GM12878 (cell line): ENCODE measurements around the gene TUBB. TPM values are rescaled to one million over a fixed set of nuclear protein-coding genes. Genes with fewer than 3 reads are reported as not detected.

Experiments
- ATAC-seq: fragments of 200-7000 bp; cut with Tn5 transposase; 3 replicates; pipeline ENCODE4 v1.9.1; 2020; ENCODE audit warnings: mild to moderate bottlenecking, moderate library complexity
- BruUV-seq: library from RNA; stranded (reverse); fragments of 400-500 nt; replicated peaks from 2 replicates; lab custom pipeline; 2021; lab: Mats Ljungman, UMichigan
- CTCF ChIA-PET: fragments of 300-600 bp; sonication (Branson Sonifier 250); formaldehyde crosslinking; extraction: SDS; loops from one replicate; lab custom pipeline; 2021; ENCODE audit warnings: inconsistent platforms; lab: Yijun Ruan, JAX
- POLR2A ChIA-PET: fragments of 350-600 bp; formaldehyde crosslinking; extraction: SDS; loops from one replicate; lab custom pipeline; 2021; ENCODE audit warnings: inconsistent platforms; lab: Charles Lee
- RAD21 ChIA-PET: fragments of 300-600 bp; sonication (Branson Sonifier 250); formaldehyde crosslinking; loops from one replicate; lab custom pipeline; 2023; ENCODE audit warnings: antibody characterized with exemption; ENCODE audit not compliant: unreplicated experiment; lab: Charles Lee
- SMC1A ChIA-PET: fragments of 300-600 bp; sonication (Branson Sonifier 250); formaldehyde crosslinking; loops from one replicate; lab custom pipeline; 2023; ENCODE audit not compliant: unreplicated experiment, uncharacterized antibody; lab: Charles Lee
- DNase-seq: peaks from one replicate; pipeline ENCODE4 v3.0.0-alpha.2; 2011; ENCODE audit warnings: low read depth, low spot score
- FAIRE-seq: peaks from 3 replicates; lab custom pipeline; 2011; peaks lifted over from hg19 to GRCh38; lab: Jason Lieb, UNC
- H2AFZ ChIP-seq: 2 replicates; pipeline ENCODE4 v1.6.0; 2011; ENCODE audit warnings: low read depth, low read length, control low read depth; ENCODE audit not compliant: control insufficient read depth
- H3K27ac ChIP-seq: 2 replicates; pipeline ENCODE4 v1.5.1; 2011; ENCODE audit warnings: control low read depth; ENCODE audit not compliant: control insufficient read depth, insufficient read depth
- H3K27me3 ChIP-seq, 2 experiments: replicated peaks in 1 of 2; 2 replicates each; pipeline versions ENCODE4 v1.6.0 to v1.6.1; 2011; ENCODE audit warnings: low read length in 1 of 2; ENCODE audit not compliant: control insufficient read depth in 2 of 2, insufficient read depth in 2 of 2
- H3K36me3 ChIP-seq, 2 experiments: 2 replicates each; pipeline ENCODE4 v1.5.1; 2011; ENCODE audit warnings: low read length in 1 of 2; ENCODE audit not compliant: control insufficient read depth in 2 of 2, insufficient read depth in 2 of 2
- H3K4me1 ChIP-seq: 2 replicates; pipeline ENCODE4 v1.6.1; 2011; ENCODE audit warnings: mild to moderate bottlenecking, low read length, moderate library complexity, mixed read lengths; ENCODE audit not compliant: control insufficient read depth, insufficient read depth
- H3K4me2 ChIP-seq: 2 replicates; pipeline ENCODE4 v1.6.0; 2011; ENCODE audit warnings: control low read depth; ENCODE audit not compliant: control insufficient read depth, insufficient read depth
- H3K4me3 ChIP-seq: fragments of 200-600 bp; sonication (generic); 2 replicates; pipeline ENCODE4 v1.5.1; 2016
- H3K79me2 ChIP-seq: 2 replicates; pipeline ENCODE4 v1.6.0; 2011; ENCODE audit warnings: low read length; ENCODE audit not compliant: control insufficient read depth, insufficient read depth
- H3K9ac ChIP-seq: 2 replicates; pipeline ENCODE4 v1.8.0; 2011; ENCODE audit warnings: low read length, control low read depth, mixed read lengths; ENCODE audit not compliant: control insufficient read depth, insufficient read depth
- H3K9me3 ChIP-seq: replicated peaks from 3 replicates; pipeline ENCODE4 v1.5.1; 2011; ENCODE audit warnings: mild to moderate bottlenecking, low read length; ENCODE audit not compliant: control insufficient read depth, insufficient read depth
- H4K20me1 ChIP-seq: 2 replicates; pipeline ENCODE4 v1.6.0; 2011; ENCODE audit not compliant: control insufficient read depth, insufficient read depth
- ATF2 ChIP-seq: IDR thresholded peaks from 2 replicates; pipeline ENCODE4 v1.6.1; 2012; ENCODE audit warnings: low read length, inconsistent platforms
- CREM ChIP-seq: IDR thresholded peaks from 2 replicates; pipeline ENCODE4 v1.6.1; 2014; ENCODE audit warnings: antibody characterized with exemption, low read depth
- DPF2 ChIP-seq: fragments of 450-650 bp; IDR thresholded peaks from 2 replicates; pipeline ENCODE4 v1.6.1; 2017; ENCODE audit warnings: mild to moderate bottlenecking
- EED ChIP-seq: sonication (generic); IDR thresholded peaks from 2 replicates; pipeline ENCODE4 v1.6.1; 2016; ENCODE audit warnings: antibody characterized with exemption, low read depth
- HDAC2 ChIP-seq: fragments of 200-600 bp; sonication (generic); IDR thresholded peaks from 2 replicates; pipeline ENCODE4 v1.6.1; 2017
- NR2F1 ChIP-seq: fragments of 450-650 bp; conservative IDR thresholded peaks from 2 replicates; pipeline ENCODE4 v1.6.1; 2017; ENCODE audit warnings: mild to moderate bottlenecking
- NRF1 ChIP-seq: conservative IDR thresholded peaks from 2 replicates; pipeline ENCODE4 v1.6.1; 2011; ENCODE audit warnings: mild to moderate bottlenecking, low read depth, low read length, improper control_type of control experiment
- SREBF1 ChIP-seq: IDR thresholded peaks from 2 replicates; pipeline ENCODE4 v1.6.1; 2012; ENCODE audit warnings: mild to moderate bottlenecking, low read length
- STAT3 ChIP-seq: IDR thresholded peaks from 2 replicates; pipeline ENCODE4 v1.6.1; 2011; ENCODE audit warnings: low read depth, low read length, improper control_type of control experiment
- ZBED1 ChIP-seq: IDR thresholded peaks from 2 replicates; pipeline ENCODE4 v1.6.1; 2016; ENCODE audit warnings: borderline replicate concordance
- WGBS: methylation state at CpG from one replicate; pipeline ENCODE4 v1.1.6; 2016; ENCODE audit warnings: low lambda C conversion rate; ENCODE audit not compliant: insufficient replicate concordance, insufficient coverage; ENCODE audit errors: missing lambda C conversion rate; 5-methylcytosine and 5-hydroxymethylcytosine counted together
- in situ Hi-C: fragments of 300-500 bp; cut with MboI; formaldehyde crosslinking; loops from 9 replicates; pipeline ENCODE4 v1.14.3; 2018; ENCODE audit warnings: mixed read lengths
- intact Hi-C: fragments of 100-400 bp; cut with micrococcal nuclease; formaldehyde crosslinking; loops from one replicate; pipeline ENCODE4 v1.14.2; 2022; ENCODE audit not compliant: unreplicated experiment
- polyA plus RNA-seq, 11 experiments: library from polyadenylated mRNA; depleted of rRNA in 4 of 11; unstranded in 6 of 11; stranded (reverse) in 5 of 11; fragments of >200 nt; fragmentation: Nextera tagmentation in 4 of 11; fragmentation: Illumina TruSeq in 1 of 11; extraction: Ambion mirVana in 4 of 11; extraction: Trizol in 1 of 11; gene quantifications; 1 replicate in 1 of 11; 2 replicates in 10 of 11; pipeline versions ENCODE4 v1.2.1 to v1.2.3, GENCODE V29; 2011 to 2016; ENCODE audit warnings: inconsistent platforms in 2 of 11, missing spikeins in 2 of 11, low read depth in 1 of 11
- total RNA-seq, 4 experiments: library from RNA; depleted of rRNA in 3 of 4; stranded (reverse); fragments of >200 nt in 3 of 4; fragmentation: Illumina TruSeq in 1 of 4; extraction: Trizol in 1 of 4; gene quantifications; 2 replicates each; pipeline versions ENCODE4 v1.2.1 to v1.2.3, GENCODE V29; 2013 to 2021
- TF ChIP-seq, protein P1 (sequence below): IDR thresholded peaks from 2 replicates; pipeline ENCODE4 v1.6.1; 2012; ENCODE audit warnings: low read depth, low read length, improper control_type of control experiment
- TF ChIP-seq, protein P2 (sequence below): fragments of 450-650 bp; IDR thresholded peaks from 2 replicates; pipeline ENCODE4 v1.6.1; 2016; ENCODE audit warnings: mild to moderate bottlenecking
- TF ChIP-seq, protein P3 (sequence below): fragments of 450-650 bp; IDR thresholded peaks from 2 replicates; pipeline ENCODE4 v1.6.1; 2017; ENCODE audit warnings: borderline replicate concordance

TUBB gene
- total and polyA plus RNA-seq, 10 of the 15 experiments (the other 5 are each of a cell fraction or from before 2014, with no cell fraction given) = 1,039 to 3,052 (median 1,656) TPM

GRCh38 chr6:30749554-30750378 lies 29.6 kb downstream of the TUBB start:
- RAD21 ChIA-PET = no interaction called here
- Histone ChIP-seq H3K27ac (no peak overlapping the region), H3K27me3 (no peaks in the 10 kb centered on the region), H3K4me1 (no peaks in the 10 kb centered on the region), H3K9ac (no peak overlapping the region), H2AFZ (no peak overlapping the region), H3K36me3 (no peaks in the 10 kb centered on the region), H3K4me2 (no peak overlapping the region), H3K4me3 (no peak overlapping the region), H3K79me2 (no peaks in the 10 kb centered on the region), H4K20me1 (no peaks in the 10 kb centered on the region), H3K9me3 (no peaks in the 10 kb centered on the region)
- in situ Hi-C loops = no loop called here
- FAIRE-seq = no peak
- BruUV-seq = no TSS peak
- intact Hi-C loops = no loop called here
- DNase-seq = no peak
- CTCF ChIA-PET = interaction anchor here (1.4 kb wide), 1 partner anchor 12 kb away, joined by 5 read pairs; no protein-coding TSS in a partner anchor
- TF ChIP-seq NR2F1 = no peak
- no peak for TF ChIP-seq NRF1
- TF ChIP-seq HDAC2 = no peak
- TF ChIP-seq, protein P1, sequence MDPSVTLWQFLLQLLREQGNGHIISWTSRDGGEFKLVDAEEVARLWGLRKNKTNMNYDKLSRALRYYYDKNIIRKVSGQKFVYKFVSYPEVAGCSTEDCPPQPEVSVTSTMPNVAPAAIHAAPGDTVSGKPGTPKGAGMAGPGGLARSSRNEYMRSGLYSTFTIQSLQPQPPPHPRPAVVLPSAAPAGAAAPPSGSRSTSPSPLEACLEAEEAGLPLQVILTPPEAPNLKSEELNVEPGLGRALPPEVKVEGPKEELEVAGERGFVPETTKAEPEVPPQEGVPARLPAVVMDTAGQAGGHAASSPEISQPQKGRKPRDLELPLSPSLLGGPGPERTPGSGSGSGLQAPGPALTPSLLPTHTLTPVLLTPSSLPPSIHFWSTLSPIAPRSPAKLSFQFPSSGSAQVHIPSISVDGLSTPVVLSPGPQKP = no peak
- TF ChIP-seq DPF2 = no peak
- no peak for TF ChIP-seq ZBED1
- TF ChIP-seq, protein P2, sequence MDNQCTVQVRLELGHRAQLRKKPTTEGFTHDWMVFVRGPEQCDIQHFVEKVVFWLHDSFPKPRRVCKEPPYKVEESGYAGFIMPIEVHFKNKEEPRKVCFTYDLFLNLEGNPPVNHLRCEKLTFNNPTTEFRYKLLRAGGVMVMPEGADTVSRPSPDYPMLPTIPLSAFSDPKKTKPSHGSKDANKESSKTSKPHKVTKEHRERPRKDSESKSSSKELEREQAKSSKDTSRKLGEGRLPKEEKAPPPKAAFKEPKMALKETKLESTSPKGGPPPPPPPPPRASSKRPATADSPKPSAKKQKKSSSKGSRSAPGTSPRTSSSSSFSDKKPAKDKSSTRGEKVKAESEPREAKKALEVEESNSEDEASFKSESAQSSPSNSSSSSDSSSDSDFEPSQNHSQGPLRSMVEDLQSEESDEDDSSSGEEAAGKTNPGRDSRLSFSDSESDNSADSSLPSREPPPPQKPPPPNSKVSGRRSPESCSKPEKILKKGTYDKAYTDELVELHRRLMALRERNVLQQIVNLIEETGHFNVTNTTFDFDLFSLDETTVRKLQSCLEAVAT = no peak
- no peak for TF ChIP-seq EED
- no peak for TF ChIP-seq STAT3
- TF ChIP-seq, protein P3, sequence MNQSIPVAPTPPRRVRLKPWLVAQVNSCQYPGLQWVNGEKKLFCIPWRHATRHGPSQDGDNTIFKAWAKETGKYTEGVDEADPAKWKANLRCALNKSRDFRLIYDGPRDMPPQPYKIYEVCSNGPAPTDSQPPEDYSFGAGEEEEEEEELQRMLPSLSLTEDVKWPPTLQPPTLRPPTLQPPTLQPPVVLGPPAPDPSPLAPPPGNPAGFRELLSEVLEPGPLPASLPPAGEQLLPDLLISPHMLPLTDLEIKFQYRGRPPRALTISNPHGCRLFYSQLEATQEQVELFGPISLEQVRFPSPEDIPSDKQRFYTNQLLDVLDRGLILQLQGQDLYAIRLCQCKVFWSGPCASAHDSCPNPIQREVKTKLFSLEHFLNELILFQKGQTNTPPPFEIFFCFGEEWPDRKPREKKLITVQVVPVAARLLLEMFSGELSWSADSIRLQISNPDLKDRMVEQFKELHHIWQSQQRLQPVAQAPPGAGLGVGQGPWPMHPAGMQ = no peak
- no peak for TF ChIP-seq SREBF1
- no peak for TF ChIP-seq CREM
- TF ChIP-seq ATF2 = no peak
- WGBS = 73% methylated on average over 12 of the region's 12 CpGs
- SMC1A ChIA-PET = interaction anchor here (0.7 to 1.4 kb wide), 2 partner anchors 9 to 65 kb away, joined by 3 to 5 read pairs; no protein-coding TSS in a partner anchor
- POLR2A ChIA-PET = interaction anchor here (0.6 kb wide), 2 partner anchors 19 to 1869 kb away, joined by 3 to 4 read pairs; no protein-coding TSS in a partner anchor
- no peak for ATAC-seq
